ENCODE data around the gene NPY2R.

Gene NPY2R

GRCh38 chr4:155249016-155249566, 40.7 kb downstream of the NPY2R start:
- DNase-seq (ENCODE audit: low spot score) = no peak

GRCh38 chr4:155252327-155252726, 43.9 kb downstream of the NPY2R start:
- no peak for DNase-seq (ENCODE audit: low spot score)

- no peak for DNase-seq (ENCODE audit: low spot score)
Observed at GRCh38 chr4:155263480-155263879, 55.0 kb downstream of the NPY2R start.

GRCh38 chr4:155265113-155265512, 56.7 kb downstream of the NPY2R start:
- no peak for DNase-seq (ENCODE audit: low spot score)
